Measurements from ENCODE around the gene COL4A3. TPM values are rescaled to one million over a fixed set of nuclear protein-coding genes. Genes with fewer than 3 reads are reported as not detected.

COL4A3 gene
- not detected in 2 replicates for total RNA-seq

- Histone ChIP-seq H3K4me3 (ENCODE audit: insufficient read depth, low read length) (peak within 1 kb of the TSS; percentile 65), H3K4me1 (ENCODE audit: insufficient read depth, low read length) (no peaks in the 10 kb centered on the region), H3K36me3 (ENCODE audit: insufficient read depth, low read length) (no peaks in the 10 kb centered on the region), H3K27me3 (ENCODE audit: insufficient read depth, low read length) (peaks cover 53% of the 10 kb centered on the region), H4K20me1 (ENCODE audit: insufficient read depth, low read length) (no peaks in the 10 kb centered on the region), H3K79me2 (ENCODE audit: insufficient read depth, low read length) (no peaks in the 10 kb centered on the region), H3K4me2 (ENCODE audit: insufficient read depth, low read length) (peak within 1 kb of the TSS; percentile 74), H3K9me3 (ENCODE audit: low read depth, low read length) (peaks cover 3% of the 10 kb centered on the region), H3K27ac (ENCODE audit: low read depth, low read length) (no peak within 1 kb of the TSS), H2AFZ (ENCODE audit: low read length) (peak within 1 kb of the TSS; percentile 74)
- peak; percentile 83 for DNase-seq (ENCODE audit: insufficient read length, low spot score, missing footprints)
- TF ChIP-seq CTCF (IDR thresholded peaks at IDR 0.05; ENCODE audit: extremely low read depth, low read depth, low read length) = no peak
These were observed at the start of gene COL4A3, which contains the start of gene COL4A4 for GRCh38 chr2:227163998-227164762. Gene COL4A3, plus strand, starts transcription at chr2:227164624. Its CDS starts 103 bp downstream, at chr2:227164727. Gene COL4A4, minus strand, starts transcription at chr2:227164205. Its CDS starts 16,722 bp downstream, at chr2:227147483.

GRCh38 chr2:227115761-227116160 is 48.7 kb upstream of the COL4A3 start:
- Histone ChIP-seq H3K36me3 (ENCODE audit: insufficient read depth, low read length) (no peaks in the 10 kb centered on the region), H3K27me3 (ENCODE audit: insufficient read depth, low read length) (no peaks in the 10 kb centered on the region), H3K4me2 (ENCODE audit: insufficient read depth, low read length) (no peak overlapping the region), H4K20me1 (ENCODE audit: insufficient read depth, low read length) (no peaks in the 10 kb centered on the region), H3K4me1 (ENCODE audit: insufficient read depth, low read length) (no peaks in the 10 kb centered on the region), H2AFZ (ENCODE audit: low read length) (no peak overlapping the region), H3K9me3 (ENCODE audit: low read depth, low read length) (no peaks in the 10 kb centered on the region), H3K79me2 (ENCODE audit: insufficient read depth, low read length) (no peaks in the 10 kb centered on the region), H3K27ac (ENCODE audit: low read depth, low read length) (no peak overlapping the region), H3K4me3 (ENCODE audit: insufficient read depth, low read length) (no peak overlapping the region)
- no peak for TF ChIP-seq CTCF (IDR thresholded peaks at IDR 0.05; ENCODE audit: extremely low read depth, low read depth, low read length)
- DNase-seq (ENCODE audit: insufficient read length, low spot score, missing footprints) = no peak

GRCh38 chr2:227117027-227117426 is 47.4 kb upstream of the COL4A3 start:
- Histone ChIP-seq H3K4me2 (ENCODE audit: insufficient read depth, low read length) (no peak overlapping the region), H3K9me3 (ENCODE audit: low read depth, low read length) (no peaks in the 10 kb centered on the region), H3K36me3 (ENCODE audit: insufficient read depth, low read length) (no peaks in the 10 kb centered on the region), H3K27ac (ENCODE audit: low read depth, low read length) (no peak overlapping the region), H3K4me1 (ENCODE audit: insufficient read depth, low read length) (no peaks in the 10 kb centered on the region), H3K27me3 (ENCODE audit: insufficient read depth, low read length) (no peaks in the 10 kb centered on the region), H4K20me1 (ENCODE audit: insufficient read depth, low read length) (no peaks in the 10 kb centered on the region), H3K79me2 (ENCODE audit: insufficient read depth, low read length) (no peaks in the 10 kb centered on the region), H2AFZ (ENCODE audit: low read length) (no peak overlapping the region), H3K4me3 (ENCODE audit: insufficient read depth, low read length) (no peak overlapping the region)
- TF ChIP-seq CTCF (IDR thresholded peaks at IDR 0.05; ENCODE audit: extremely low read depth, low read depth, low read length) = no peak
- DNase-seq (ENCODE audit: insufficient read length, low spot score, missing footprints) = no peak

- no peaks in the 10 kb centered on the region for H3K27me3 ChIP-seq (ENCODE audit: insufficient read depth, low read length)
- no peaks in the 10 kb centered on the region for H3K79me2 ChIP-seq (ENCODE audit: insufficient read depth, low read length)
- H4K20me1 ChIP-seq (ENCODE audit: insufficient read depth, low read length) = no peaks in the 10 kb centered on the region
- H3K4me1 ChIP-seq (ENCODE audit: insufficient read depth, low read length) = no peaks in the 10 kb centered on the region
- H3K36me3 ChIP-seq (ENCODE audit: insufficient read depth, low read length) = no peaks in the 10 kb centered on the region
- no peak overlapping the region for H3K27ac ChIP-seq (ENCODE audit: low read depth, low read length)
- no peak overlapping the region for H3K4me2 ChIP-seq (ENCODE audit: insufficient read depth, low read length)
- DNase-seq (ENCODE audit: insufficient read length, low spot score, missing footprints) = no peak
- TF ChIP-seq CTCF (IDR thresholded peaks at IDR 0.05; ENCODE audit: extremely low read depth, low read depth, low read length) = no peak
- H2AFZ ChIP-seq (ENCODE audit: low read length) = no peak overlapping the region
- no peak overlapping the region for H3K4me3 ChIP-seq (ENCODE audit: insufficient read depth, low read length)
- no peaks in the 10 kb centered on the region for H3K9me3 ChIP-seq (ENCODE audit: low read depth, low read length)
These were observed 46.6 kb upstream of the COL4A3 start for GRCh38 chr2:227117852-227118251.

Data from osteoblast (primary cell).